Testis (tissue), 3 donors: Measurements from ENCODE around the gene MAPK1. TPM values are rescaled to one million over a fixed set of nuclear protein-coding genes. Genes with fewer than 3 reads are reported as not detected.

Source experiments
- DNase-seq: peaks from one replicate; pipeline ENCODE4 v3.0.0-alpha.2; 2019
- H3K27ac ChIP-seq, 2 donors: fragments of 200-600 bp; sonication (generic); one replicate each; pipeline ENCODE4 v1.5.1; 2019
- H3K27me3 ChIP-seq: fragments of 200-600 bp; sonication (generic); one replicate; pipeline ENCODE4 v1.5.1; 2019
- H3K36me3 ChIP-seq: fragments of 200-600 bp; sonication (generic); one replicate; pipeline ENCODE4 v1.5.1; 2017; ENCODE audit warnings: low read depth; ENCODE audit errors: missing control alignments
- H3K4me1 ChIP-seq: fragments of 200-600 bp; sonication (generic); one replicate; pipeline ENCODE4 v1.5.1; 2019
- H3K4me3 ChIP-seq, 2 donors: fragments of 200-600 bp; sonication (generic); one replicate each; pipeline ENCODE4 v1.5.1; 2017 to 2019
- H3K9me3 ChIP-seq: fragments of 200-600 bp; sonication (generic); one replicate; pipeline ENCODE4 v1.5.1; 2017
- CTCF ChIP-seq, 3 experiments: fragments of 450-650 bp in 2 of 3; fragments of 200-600 bp in 1 of 3; sonication (generic) in 1 of 3; IDR thresholded peaks; one replicate each; pipeline ENCODE4 v1.5.1; 2016 to 2019; ENCODE audit warnings: antibody characterized with exemption in 3 of 3, mild to moderate bottlenecking in 2 of 3, moderate library complexity in 1 of 3
- POLR2A ChIP-seq: fragments of 450-650 bp; IDR thresholded peaks from one replicate; pipeline ENCODE4 v1.6.1; 2017; ENCODE audit warnings: antibody characterized with exemption, mild to moderate bottlenecking, moderate library complexity
- WGBS, 2 donors: methylation state at CpG; one replicate each; pipeline ENCODE4 v1.1.5; 2018; 5-methylcytosine and 5-hydroxymethylcytosine counted together
- intact Hi-C: fragments of 100-400 bp; cut with DNase I; formaldehyde crosslinking; loops from one replicate; pipeline ENCODE4 v1.15.1; 2023; ENCODE audit warnings: low total_unique reads
- polyA plus RNA-seq: library from polyadenylated mRNA; stranded (reverse); fragments of 350-450 nt; fragmentation: Illumina TruSeq; extraction: RNeasy Lipid Tissue Mini Kit (QIAGEN cat#74804); gene quantifications from one replicate; pipeline ENCODE4 v1.2.3, GENCODE V29; 2014; ENCODE audit warnings: low read depth, low replicate concordance; ENCODE audit not compliant: insufficient read depth
- total RNA-seq, 2 donors: library from RNA; depleted of rRNA; stranded (reverse); fragments of >200 nt; gene quantifications; one replicate each; pipeline ENCODE4 v1.2.3, GENCODE V29; 2016

The MAPK1 gene
- total and polyA plus RNA-seq, 3 donors from 2014 or later = 90.2 to 143 (median 121) TPM

GRCh38 chr22:21741790-21742189, 125.7 kb downstream of the MAPK1 start:
- Histone ChIP-seq H3K4me1 (no peaks in the 10 kb centered on the region), H3K36me3 (no peaks in the 10 kb centered on the region), H3K4me3 (no peak overlapping the region), H3K27me3 (no peaks in the 10 kb centered on the region), H3K27ac (no peak overlapping the region), H3K9me3 (no peaks in the 10 kb centered on the region)
- DNase-seq = no peak
- intact Hi-C loops = no loop called here
- WGBS, 2 donors = 91 to 93% methylated on average over 6 of the region's 6 CpGs
- TF ChIP-seq POLR2A = no peak
- no peak for TF ChIP-seq CTCF (IDR thresholded peaks at IDR 0.05)

- no peak for DNase-seq
- H3K27me3 ChIP-seq = no peaks in the 10 kb centered on the region
- H3K4me1 ChIP-seq = peaks cover 3% of the 10 kb centered on the region
- H3K9me3 ChIP-seq = no peaks in the 10 kb centered on the region
- H3K27ac ChIP-seq = no peak overlapping the region
- TF ChIP-seq POLR2A (no peak), CTCF (IDR thresholded peaks at IDR 0.05) (no peak)
- no peaks in the 10 kb centered on the region for H3K36me3 ChIP-seq
- intact Hi-C loops = no loop called here
- no peak overlapping the region for H3K4me3 ChIP-seq
- WGBS, 2 donors = 91 to 93% methylated on average over 10 of the region's 10 CpGs
These were observed 126.4 kb downstream of the MAPK1 start for GRCh38 chr22:21741059-21741458.

GRCh38 chr22:21739828-21740377, 127.5 kb downstream of the MAPK1 start:
- H3K27me3 ChIP-seq = no peaks in the 10 kb centered on the region
- no peak overlapping the region for H3K27ac ChIP-seq
- TF ChIP-seq CTCF (IDR thresholded peaks at IDR 0.05) (no peak), POLR2A (no peak)
- no peaks in the 10 kb centered on the region for H3K9me3 ChIP-seq
- 93% methylated on average over 5 of the region's 5 CpGs for WGBS, 2 donors
- H3K4me1 ChIP-seq = peaks cover 6% of the 10 kb centered on the region
- intact Hi-C loops = no loop called here
- no peak for DNase-seq
- H3K4me3 ChIP-seq = no peak overlapping the region
- H3K36me3 ChIP-seq = no peaks in the 10 kb centered on the region

- no peak overlapping the region for H3K4me3 ChIP-seq
- TF ChIP-seq CTCF (IDR thresholded peaks at IDR 0.05) = no peak
- TF ChIP-seq POLR2A = no peak
- WGBS, 2 donors = 47 to 65% methylated on average over 7 of the region's 7 CpGs
- no peaks in the 10 kb centered on the region for H3K36me3 ChIP-seq
- H3K27me3 ChIP-seq = no peaks in the 10 kb centered on the region
- no peaks in the 10 kb centered on the region for H3K9me3 ChIP-seq
- DNase-seq = no peak
- no peak overlapping the region for H3K27ac ChIP-seq
- intact Hi-C loops = no loop called here
- peaks cover 11% of the 10 kb centered on the region for H3K4me1 ChIP-seq
These were observed 128.5 kb downstream of the MAPK1 start for GRCh38 chr22:21738966-21739365.

GRCh38 chr22:21738081-21738480, 129.4 kb downstream of the MAPK1 start:
- Histone ChIP-seq H3K4me3 (no peak overlapping the region), H3K27ac (no peak overlapping the region), H3K27me3 (no peaks in the 10 kb centered on the region), H3K36me3 (no peaks in the 10 kb centered on the region), H3K4me1 (peaks cover 11% of the 10 kb centered on the region), H3K9me3 (no peaks in the 10 kb centered on the region)
- TF ChIP-seq CTCF (IDR thresholded peaks at IDR 0.05) (no peak), POLR2A (no peak)
- DNase-seq = no peak
- WGBS, 2 donors = 82 to 86% methylated on average over 8 of the region's 8 CpGs
- intact Hi-C loops = no loop called here
